ENCODE measurements around the gene FILIP1. TPM values are rescaled to one million over a fixed set of nuclear protein-coding genes. Genes with fewer than 3 reads are reported as not detected.

The FILIP1 gene
- total RNA-seq, 1 donor from 2014 or later = 2.0 TPM

GRCh38 chr6:75243333-75244062 lies 250.1 kb downstream of the FILIP1 start, which contains the start of gene COX7A2:
Gene COX7A2, minus strand, starts transcription at chr6:75243801. Its CDS starts 67 bp downstream, at chr6:75243734.
- H3K9me3 ChIP-seq (ENCODE audit: insufficient read depth, low read depth, low read length) = no peaks in the 10 kb centered on the region
- H3K4me3 ChIP-seq (ENCODE audit: insufficient read depth, low read depth, low read length) = peak within 1 kb of the TSS; percentile 99
- H3K27me3 ChIP-seq (ENCODE audit: insufficient read depth, low read length) = no peaks in the 10 kb centered on the region
- peak; percentile 60 for FAIRE-seq
- peaks cover 9% of the 10 kb centered on the region for H3K36me3 ChIP-seq (ENCODE audit: insufficient read depth, low read length)
- H3K4me1 Mint-ChIP-seq (ENCODE audit: low read depth, unreplicated experiment) = peaks cover 8% of the 10 kb centered on the region
- peak within 1 kb of the TSS; percentile 95 for H3K27ac ChIP-seq (ENCODE audit: low read depth, low read length)
- peak within 1 kb of the TSS; percentile 99 for H3K27ac Mint-ChIP-seq (ENCODE audit: unreplicated experiment)
- H3K9ac ChIP-seq (ENCODE audit: low read length) = peak within 1 kb of the TSS; percentile 99
- TF ChIP-seq CTCF (IDR thresholded peaks at IDR 0.05; ENCODE audit: insufficient read depth, low read depth, low read length) = no peak
- TF ChIP-seq EZH2 (IDR thresholded peaks at IDR 0.05; ENCODE audit: insufficient read depth, low read length) = no peak
- peaks cover 15% of the 10 kb centered on the region for H4K20me1 ChIP-seq (ENCODE audit: insufficient read depth, low read length)
- peaks cover 45% of the 10 kb centered on the region for H3K79me2 ChIP-seq (ENCODE audit: insufficient read depth, low read length)
- H3K9me3 Mint-ChIP-seq (ENCODE audit: unreplicated experiment) = no peaks in the 10 kb centered on the region
- H2AFZ ChIP-seq (ENCODE audit: low read depth, low read length) = peak within 1 kb of the TSS; percentile 79
- peak within 1 kb of the TSS; percentile 97 for H3K4me3 Mint-ChIP-seq (ENCODE audit: unreplicated experiment)
- DNase-seq (ENCODE audit: low read depth) = peak; percentile 97
- H3K36me3 Mint-ChIP-seq (ENCODE audit: low read depth, unreplicated experiment) = peaks cover 9% of the 10 kb centered on the region
- peak within 1 kb of the TSS; percentile 90 for H3K4me2 ChIP-seq (ENCODE audit: low read length)
- H3K27me3 Mint-ChIP-seq (ENCODE audit: low read depth, unreplicated experiment) = no peaks in the 10 kb centered on the region
- H3K4me1 ChIP-seq (ENCODE audit: insufficient read depth, low read length) = peaks cover 5% of the 10 kb centered on the region

Small RNA genes lying within 50 kb of the gene (microRNA-seq; reads per million reads assigned to microRNA genes)
- gene MIR4463 = not detected

Other genes starting within 250 kb of the FILIP1 start
- gene COX7A2, start 250.0 kb downstream of the FILIP1 start, total RNA-seq = 429 and 463 TPM in 2 replicates
- gene TMEM30A, start 209.0 kb downstream of the FILIP1 start, total RNA-seq = 166 and 171 TPM in 2 replicates
- 100 and 101 TPM in 2 replicates for gene SENP6, start 108.1 kb upstream of the FILIP1 start, total RNA-seq